Stimulated activated naive CD8-positive, alpha-beta T cell treated with anti-CD3 and anti-CD28 coated beads, Interleukin-15, Interleukin-2, amounts not matched to agents 100 U/mL and 50 U/mL, for 24 hours (primary cell): ENCODE measurements around the gene KLHL29.
"Not testable (repeated sequence)": the region's sequence is repeated elsewhere in the genome, so short reads cannot be mapped to it uniquely, and the experiment has no call there.

ENCODE experiments used
- ATAC-seq: fragments of 150-1000 bp; cut with Tn5 transposase; one replicate; pipeline ENCODE4 v1.10.0; 2021
- DNase-seq: peaks from one replicate; pipeline ENCODE4 v3.0.0; 2021

KLHL29 gene

DNA sequence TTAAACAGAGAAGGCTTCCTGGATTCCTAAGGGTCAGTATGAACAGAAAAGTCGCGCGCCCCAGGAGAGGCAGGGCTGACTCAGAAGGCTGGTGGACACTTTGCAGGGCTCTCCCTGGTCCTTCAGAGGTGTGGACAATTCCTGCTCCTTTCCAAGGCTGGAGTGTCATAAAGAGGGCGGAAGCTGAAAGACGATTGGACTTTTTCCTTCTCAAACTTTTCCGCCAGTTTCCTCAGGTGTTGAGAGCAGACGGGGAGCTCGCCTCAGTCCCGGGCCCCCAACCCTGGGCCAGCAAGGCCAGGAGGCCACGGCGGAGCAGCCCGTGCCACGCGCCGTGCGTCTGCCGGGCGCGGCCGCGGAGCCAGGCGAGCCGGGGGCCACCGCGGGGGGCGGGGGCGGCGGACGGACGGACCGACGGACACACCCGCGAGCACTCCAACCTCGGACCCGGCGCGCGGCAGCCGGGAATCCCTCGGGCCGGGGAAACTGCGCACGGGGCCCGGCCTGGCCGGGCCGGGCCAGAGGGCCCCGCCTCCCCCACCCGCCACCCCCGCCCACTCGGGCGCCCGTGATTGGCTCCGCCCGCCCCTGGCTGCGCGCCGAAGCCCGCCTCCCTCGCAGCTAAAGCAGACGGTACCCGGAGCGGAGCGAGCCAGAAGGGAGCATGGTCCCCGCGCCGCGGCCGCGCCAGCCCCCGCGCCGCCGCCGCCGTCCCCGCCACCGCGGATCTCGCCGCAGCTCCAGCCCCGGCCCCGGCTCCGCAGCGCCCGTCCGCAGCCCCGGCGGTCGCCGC is at the start of gene KLHL29:
TSS of gene KLHL29 (plus strand) at position 629 of the 793 bp plus-strand sequence. CDS start 177,018 bp downstream, outside the sequence.
- ATAC-seq (peak; percentile 60), DNase-seq (peak; percentile 77)

GRCh38 chr2:23335550-23335949 is 49.4 kb upstream of the KLHL29 start:
- DNase-seq (no peak), ATAC-seq (no peak)

DNA sequence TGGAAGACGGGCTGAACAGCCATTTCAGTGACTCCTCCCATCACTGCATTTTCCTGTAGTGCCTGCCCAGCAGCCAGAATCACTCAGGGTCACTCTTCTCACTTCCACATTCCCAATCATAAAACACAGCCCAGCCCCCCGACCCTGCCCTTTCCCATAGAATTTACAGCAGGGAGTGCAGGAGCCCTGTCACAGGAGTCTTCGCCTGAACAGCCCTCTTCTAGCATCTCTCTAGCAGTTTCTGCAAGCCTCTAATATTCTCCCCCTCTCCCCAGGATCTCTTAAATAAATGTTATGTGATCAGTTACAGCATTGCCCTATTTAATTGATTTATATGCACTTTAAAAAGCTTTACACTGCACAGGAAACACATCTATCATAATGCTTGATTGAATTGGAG is 42.9 kb upstream of the KLHL29 start:
- ATAC-seq (no peak), DNase-seq (no peak)

GRCh38 chr2:23346029-23346428 is 39.0 kb upstream of the KLHL29 start:
- no peak for DNase-seq
- no peak for ATAC-seq

DNA sequence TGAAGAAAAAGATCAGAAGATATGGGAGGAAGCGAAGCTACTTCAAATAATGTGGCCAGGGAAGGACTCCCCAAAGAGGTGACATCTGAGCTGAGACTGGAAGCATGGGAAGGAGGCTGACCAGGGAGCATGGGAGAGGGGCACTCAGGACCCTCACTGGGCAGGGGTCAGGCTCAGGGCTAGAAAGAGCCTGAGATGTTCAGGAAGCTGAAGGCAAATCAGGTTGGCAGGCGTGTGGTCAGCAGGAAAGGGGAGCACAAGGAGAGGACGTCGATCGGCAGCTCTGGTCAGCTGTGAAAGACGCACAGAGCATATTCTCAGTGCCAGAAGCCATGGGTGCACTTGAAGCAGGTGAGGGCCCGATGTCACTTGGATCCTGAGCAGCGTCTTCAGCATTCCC is 38.2 kb upstream of the KLHL29 start:
- DNase-seq (no peak), ATAC-seq (no peak)

GRCh38 chr2:23347471-23348092 is 37.4 kb upstream of the KLHL29 start:
- DNase-seq (no peak), ATAC-seq (no peak)

DNA sequence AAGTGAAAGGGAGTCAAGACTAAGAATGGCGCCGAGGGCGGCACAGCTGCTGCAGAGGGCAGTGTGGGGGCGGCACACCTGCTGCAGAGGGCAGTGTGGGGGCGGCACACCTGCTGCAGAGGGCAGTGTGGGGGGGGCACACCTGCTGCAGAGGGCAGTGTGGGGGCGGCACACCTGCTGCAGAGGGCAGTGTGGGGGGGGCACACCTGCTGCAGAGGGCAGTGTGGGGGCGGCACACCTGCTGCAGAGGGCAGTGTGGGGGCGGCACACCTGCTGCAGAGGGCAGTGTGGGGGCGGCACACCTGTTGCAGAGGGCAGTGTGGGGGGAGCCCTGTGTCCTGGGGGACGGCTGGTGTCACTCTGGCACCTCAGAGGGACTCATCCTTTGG is 36.9 kb upstream of the KLHL29 start:
- DNase-seq, ATAC-seq: not testable (repeated sequence)

DNA sequence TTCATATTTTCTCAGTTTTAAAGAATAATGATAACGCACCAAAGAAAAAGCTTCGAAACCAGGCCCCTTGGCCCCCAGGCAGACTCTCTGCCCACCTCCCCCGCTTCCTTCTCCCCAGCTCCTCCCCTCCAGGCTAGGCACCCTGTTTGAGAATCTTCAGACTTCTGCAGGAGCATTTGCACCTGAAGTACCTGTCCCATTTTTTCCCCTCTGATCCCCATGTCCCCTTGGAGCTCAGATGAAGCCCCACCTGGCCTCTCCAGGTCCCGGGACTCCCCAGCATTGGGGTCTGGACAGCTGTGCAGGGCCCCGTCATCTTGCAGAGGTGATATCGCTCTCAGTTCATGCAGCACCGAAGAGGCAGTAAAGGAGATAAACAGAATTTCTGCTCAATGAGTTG is 35.5 kb upstream of the KLHL29 start:
- DNase-seq (no peak), ATAC-seq (no peak)

GRCh38 chr2:23350041-23350791 is 34.8 kb upstream of the KLHL29 start:
- no peak for ATAC-seq

GRCh38 chr2:23350792-23351355 is 34.1 kb upstream of the KLHL29 start:
- no peak for ATAC-seq
- DNase-seq, result no peak

More at GRCh38 chr2:23350041-23350791, 34.8 kb upstream of the KLHL29 start:
- DNase-seq, result no peak

GRCh38 chr2:23351388-23352141 is 33.4 kb upstream of the KLHL29 start:
- peak; percentile 80 for ATAC-seq
- peak; percentile 76 for DNase-seq

- DNase-seq, result no peak
- no peak for ATAC-seq
Observed at GRCh38 chr2:23354554-23354953, 30.4 kb upstream of the KLHL29 start.

GRCh38 chr2:23355001-23355400 is 30.0 kb upstream of the KLHL29 start:
- DNase-seq, result no peak
- ATAC-seq, result no peak

DNA sequence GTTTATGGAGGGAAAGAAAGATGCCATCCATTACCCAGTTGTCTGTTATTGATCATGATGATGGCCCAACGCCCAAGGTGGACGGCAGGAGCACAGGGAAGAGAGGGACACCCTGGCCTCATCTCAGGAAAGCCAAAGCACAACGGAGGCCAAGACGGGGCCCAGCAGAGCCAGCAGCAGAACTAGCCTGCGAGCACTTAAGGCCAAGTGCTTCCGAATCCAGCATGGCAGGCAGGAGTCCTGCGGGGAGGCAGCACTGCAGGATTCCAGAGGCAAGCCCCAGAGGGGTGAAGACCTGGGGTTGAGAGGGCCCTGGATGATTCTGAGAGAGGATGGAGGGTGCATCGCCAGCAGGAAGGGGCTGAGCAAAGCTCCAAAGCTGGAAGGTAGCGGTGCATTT is 28.3 kb upstream of the KLHL29 start:
- DNase-seq, result no peak
- no peak for ATAC-seq

GRCh38 chr2:23359631-23360567 is 25.1 kb upstream of the KLHL29 start:
- DNase-seq, result no peak
- ATAC-seq, result no peak

DNA sequence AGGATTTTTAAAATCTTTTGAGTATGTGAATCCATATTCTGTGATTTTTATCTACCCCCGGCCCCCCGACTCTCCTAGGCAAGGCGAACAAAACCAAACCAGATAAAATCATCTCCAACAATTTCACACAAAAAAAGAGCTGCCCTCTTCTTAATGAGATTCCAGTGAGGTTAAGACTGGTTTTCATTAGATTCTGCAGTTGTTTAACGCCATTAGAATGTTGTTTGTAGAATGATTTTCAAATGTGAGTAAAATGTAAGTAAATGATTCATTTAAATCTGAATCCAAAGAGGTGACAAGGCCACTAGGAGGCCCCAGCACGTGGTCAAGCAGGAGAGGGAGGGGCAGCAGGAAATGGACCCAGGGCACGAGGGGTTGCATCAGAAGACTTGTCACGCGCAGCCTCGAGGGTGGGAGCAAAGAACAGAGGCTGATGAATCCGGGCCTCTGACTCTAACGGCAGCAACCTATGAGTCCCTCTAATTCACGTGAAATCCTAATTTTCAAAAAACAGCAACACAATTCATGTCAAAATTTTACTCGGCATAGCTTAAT is 24.3 kb upstream of the KLHL29 start:
- DNase-seq (no peak), ATAC-seq (no peak)

- ATAC-seq (no peak), DNase-seq (no peak)
Observed at GRCh38 chr2:23361152-23361551, 23.8 kb upstream of the KLHL29 start.

DNA sequence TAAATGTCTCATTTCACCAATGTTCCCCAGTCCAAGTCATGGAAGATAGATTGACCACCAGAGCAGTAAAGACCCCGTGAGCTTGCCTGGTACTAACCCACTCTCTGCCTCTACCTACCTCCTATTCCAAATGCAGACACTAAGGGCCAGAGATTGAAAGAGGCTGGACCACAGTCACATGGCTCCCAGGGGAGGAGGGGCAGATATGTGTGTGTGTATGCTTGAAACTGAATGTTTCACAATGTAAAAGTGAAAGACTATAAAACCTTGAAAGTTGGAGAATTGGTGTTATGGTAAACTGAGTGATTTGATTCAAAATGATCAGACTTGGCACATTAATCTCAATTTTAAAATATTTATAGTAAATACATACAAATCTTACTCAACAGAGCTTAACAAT is 21.7 kb upstream of the KLHL29 start:
- ATAC-seq, result no peak
- no peak for DNase-seq

DNA sequence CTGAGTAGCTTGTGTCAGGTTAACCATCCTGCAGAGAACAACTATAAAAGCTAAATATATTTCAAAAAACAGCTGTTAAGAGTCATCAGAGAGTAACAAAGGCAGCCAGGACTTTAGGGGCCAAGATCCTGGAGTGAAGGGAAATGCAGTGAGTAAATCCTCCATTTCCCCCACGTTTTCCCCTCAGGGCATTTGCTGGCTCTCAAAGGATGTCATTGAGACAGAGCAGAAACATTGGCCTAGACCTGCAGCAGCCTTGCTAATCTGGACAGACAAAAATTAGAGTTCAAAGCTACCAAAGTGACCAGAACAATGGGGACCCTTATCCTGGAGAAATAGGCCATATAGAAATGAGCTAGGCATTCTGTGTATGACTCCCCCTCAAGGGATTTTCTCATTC is 21.1 kb upstream of the KLHL29 start:
- DNase-seq (no peak), ATAC-seq (no peak)

- ATAC-seq, result no peak
- DNase-seq, result no peak
Observed at GRCh38 chr2:23366720-23367119, 18.3 kb upstream of the KLHL29 start.

- ATAC-seq (no peak), DNase-seq (no peak)
Observed at GRCh38 chr2:23367760-23368159, 17.2 kb upstream of the KLHL29 start.
